Measurements from ENCODE around the gene NMT1. TPM values are rescaled to one million over a fixed set of nuclear protein-coding genes. Genes with fewer than 3 reads are reported as not detected.

NMT1 gene
- polyA plus RNA-seq, 1 of the 3 experiments (the other 2 are of a cell fraction): 30.1 TPM

- Histone ChIP-seq H3K4me3 (ENCODE audit: low read depth in 2 of 2, low read length in 1 of 2) (peak overlapping the region; percentile 88 to 99), H3K36me3 (replicated peaks in 1 of 2; ENCODE audit: control insufficient read depth in 1 of 2, insufficient read depth in 2 of 2, low read length in 1 of 2) (no peaks in the 10 kb centered on the region), H3K27me3 (ENCODE audit: insufficient read depth) (no peaks in the 10 kb centered on the region), H3K79me2 (ENCODE audit: insufficient read depth) (peaks cover 43% of the 10 kb centered on the region), H4K20me1 (ENCODE audit: insufficient read depth) (no peaks in the 10 kb centered on the region), H3K9ac (peak overlapping the region; percentile 88), H3K27ac (ENCODE audit: low read depth in 2 of 2, low read length in 1 of 2) (peak overlapping the region; percentile 93 to 96), H3K4me2 (peak overlapping the region; percentile 94), H3K9me3 (no peaks in the 10 kb centered on the region), H2AFZ (ENCODE audit: low read depth) (peak overlapping the region; percentile 90), H3K4me1 (ENCODE audit: control insufficient read depth in 1 of 2, insufficient read depth in 2 of 2, low read depth in 1 of 2, low read length in 1 of 2) (peaks cover 10 to 33% of the 10 kb centered on the region in 2 experiments; a peak in 2 of 4 replicates), H3F3A (replicated peaks; ENCODE audit: insufficient read depth) (peaks cover 13% of the 10 kb centered on the region), H3K9me2 (no peaks in the 10 kb centered on the region)
- CTCF ChIA-PET: interaction anchor here (0.6 to 10.8 kb wide), 34 partner anchors 8 to 353 kb away, joined by 3 to 209 read pairs (median 4); partner anchors contain the start of genes DCAKD, EFTUD2, HEXIM1 and HEXIM2
- DNase-seq: peak; percentile 95
- WGBS (ENCODE audit: low lambda C conversion rate): 7% methylated on average over 6 of the region's 71 CpGs
- POLR2A ChIA-PET: interaction anchor here (1.1 kb wide), 1 partner anchor 17 kb away, joined by 3 read pairs; no protein-coding TSS in a partner anchor
- TF ChIP-seq RFX5 (IDR thresholded peaks at IDR 0.05; ENCODE audit: low read length): no peak
- no peak for TF ChIP-seq TCF12 (IDR thresholded peaks at IDR 0.05)
- TF ChIP-seq EP300 (IDR thresholded peaks at IDR 0.05; ENCODE audit: borderline replicate concordance in 1 of 2, low read depth in 1 of 2, low read length in 1 of 2): no peak
- peak; percentile 21; the same call in 1 of the 2 replicates for TF ChIP-seq MAX (IDR thresholded peaks at IDR 0.05; ENCODE audit: low read depth)
- TF ChIP-seq USF1 (IDR thresholded peaks at IDR 0.05; ENCODE audit: borderline replicate concordance, low read depth): no peak
- no peak for TF ChIP-seq CHD2 (IDR thresholded peaks at IDR 0.05; ENCODE audit: low read length, partially characterized antibody)
- TF ChIP-seq REST (IDR thresholded peaks at IDR 0.05; ENCODE audit: low read depth, low read length): no peak
- 0 out of 2 replicates have a peak, but pooled peaks have one; percentile 6 for TF ChIP-seq RCOR1 (IDR thresholded peaks at IDR 0.05; ENCODE audit: low read length)
- TF ChIP-seq GATA2 (CRISPR knock-in tag; IDR thresholded peaks at IDR 0.05): no peak
- TF ChIP-seq RXRA (IDR thresholded peaks at IDR 0.05; ENCODE audit: borderline replicate concordance, low read depth): no peak
- TF ChIP-seq PBX3 (IDR thresholded peaks at IDR 0.05): no peak
- TF ChIP-seq ZBTB33 (IDR thresholded peaks at IDR 0.05; ENCODE audit: borderline replicate concordance, low read depth): no peak
- no peak for TF ChIP-seq FOXJ3 (CRISPR knock-in tag; IDR thresholded peaks at IDR 0.05)
- no peak for TF ChIP-seq JUND (IDR thresholded peaks at IDR 0.05)
- TF ChIP-seq ELF1 (IDR thresholded peaks at IDR 0.05): no peak
- TF ChIP-seq EZH2phosphoT487 (IDR thresholded peaks at IDR 0.05; ENCODE audit: borderline replicate concordance, low read depth): no peak
- TF ChIP-seq SIN3A (IDR thresholded peaks at IDR 0.05; ENCODE audit: borderline replicate concordance, low read depth, low read length): 0 out of 2 replicates have a peak, but pooled peaks have one; percentile 28
- no peak for TF ChIP-seq NFIC (IDR thresholded peaks at IDR 0.05; ENCODE audit: borderline replicate concordance)
- no peak for TF ChIP-seq NRF1 (IDR thresholded peaks at IDR 0.05; ENCODE audit: low read depth, low read length)
- TF ChIP-seq TAF1 (IDR thresholded peaks at IDR 0.05; ENCODE audit: borderline replicate concordance, low read depth, low read length): peak; percentile 26; the same call in 1 of the 2 replicates
- TF ChIP-seq IRF3 (IDR thresholded peaks at IDR 0.05; ENCODE audit: low read depth, low read length): no peak
- no peak for TF ChIP-seq TEAD4 (IDR thresholded peaks at IDR 0.05; ENCODE audit: borderline replicate concordance, insufficient read depth)
- TF ChIP-seq POLR2AphosphoS5 (IDR thresholded peaks at IDR 0.05; ENCODE audit: low read depth, low read length): peak; percentile 60
These were observed 71.7 kb downstream of the NMT1 start for GRCh38 chr17:45132572-45133463.

Measured in SK-N-SH (cell line).